CD4-positive, alpha-beta T cell treated with Interleukin-10 for 1 hour (primary cell): ENCODE data around the gene TXLNG.

Source experiments
- DNase-seq: peaks from one replicate; pipeline ENCODE4 v3.0.0-alpha.2; 2020

Gene TXLNG

GRCh38 chrX:16874458-16875095 lies 88.3 kb downstream of the TXLNG start:
- no peak for DNase-seq

- no peak for DNase-seq
Observed at GRCh38 chrX:16876696-16877095, 90.4 kb downstream of the TXLNG start.

- no peak for DNase-seq
Observed at GRCh38 chrX:16882169-16882568, 95.9 kb downstream of the TXLNG start.

- peak; percentile 71 for DNase-seq
Observed at GRCh38 chrX:16882702-16883486, 96.6 kb downstream of the TXLNG start.

GRCh38 chrX:16883487-16883804 lies 97.2 kb downstream of the TXLNG start:
- no peak for DNase-seq

- no peak for DNase-seq
Observed at GRCh38 chrX:16885628-16886027, 99.4 kb downstream of the TXLNG start.

GRCh38 chrX:16892504-16893362 lies 106.5 kb downstream of the TXLNG start:
- DNase-seq: peak; percentile 67
